K562 (cell line): ENCODE data around the gene CDC42SE2. TPM values are rescaled to one million over a fixed set of nuclear protein-coding genes. Genes with fewer than 3 reads are reported as not detected.

Experiments
- L3MBTL2 ChIP-seq: fragments of 450-650 bp; IDR thresholded peaks from 2 replicates; pipeline ENCODE4 v1.6.1; 2016; ENCODE audit warnings: mild to moderate bottlenecking, moderate library complexity
- NFE2 ChIP-seq: IDR thresholded peaks from 2 replicates; pipeline ENCODE4 v1.6.1; 2014; ENCODE audit warnings: antibody characterized with exemption, low read depth
- POLR2G ChIP-seq: fragments of 200-400 bp; formaldehyde crosslinking; IDR thresholded peaks from 2 replicates; pipeline ENCODE4 v1.6.1; 2017; ENCODE audit warnings: low read depth, mild to moderate bottlenecking, antibody characterized with exemption, low read length, moderate library complexity
- SRSF1 ChIP-seq: fragments of 200-400 bp; formaldehyde crosslinking; IDR thresholded peaks from 2 replicates; pipeline ENCODE4 v1.6.1; 2017; ENCODE audit warnings: mild to moderate bottlenecking, low read depth, low read length, moderate library complexity
- STAT5B ChIP-seq: fragments of 250-450 bp; sonication (Bioruptor Pico); IDR thresholded peaks from 2 replicates; pipeline ENCODE4 v1.8.0; 2021; ENCODE audit warnings: mild to moderate bottlenecking, inconsistent platforms
- ZNF12 ChIP-seq: sonication (generic); formaldehyde crosslinking; IDR thresholded peaks from 2 replicates; pipeline ENCODE4 v1.4.0; 2020; ENCODE audit warnings: mild to moderate bottlenecking, missing genetic modification reagents
- ZNF311 ChIP-seq: fragments of 250-450 bp; sonication (Bioruptor Pico); IDR thresholded peaks from 2 replicates; pipeline ENCODE4 v1.4.0; 2020; ENCODE audit warnings: mild to moderate bottlenecking, moderate library complexity
- polyA plus RNA-seq, 8 experiments: library from polyadenylated mRNA; depleted of rRNA in 4 of 8; stranded (reverse) in 5 of 8; unstranded in 3 of 8; fragments of >200 nt; fragmentation: Nextera tagmentation in 2 of 8; fragmentation: Illumina TruSeq in 1 of 8; extraction: Ambion mirVana in 2 of 8; extraction: Trizol in 1 of 8; gene quantifications; 2 replicates each; pipeline versions ENCODE4 v1.2.1 to v1.2.3, GENCODE V29; 2011 to 2014; ENCODE audit warnings: inconsistent platforms in 1 of 8, missing spikeins in 1 of 8
- total RNA-seq, 7 experiments: library from RNA; depleted of rRNA in 6 of 7; stranded (reverse); fragments of >200 nt in 6 of 7; fragmentation: Illumina TruSeq in 2 of 7; extraction: Trizol in 2 of 7; gene quantifications; 2 replicates each; pipeline versions ENCODE4 v1.2.1 to v1.2.3, GENCODE V29; 2011 to 2021; ENCODE audit warnings: low replicate concordance in 1 of 7
- TF ChIP-seq, protein P1 (sequence below): fragments of 250-450 bp; sonication (Bioruptor Pico); IDR thresholded peaks from 2 replicates; pipeline ENCODE4 v1.8.0; 2021; ENCODE audit warnings: moderate library complexity, mild to moderate bottlenecking, inconsistent platforms
- TF ChIP-seq, protein P2 (sequence below): fragments of 450-650 bp; IDR thresholded peaks from 2 replicates; pipeline ENCODE4 v1.6.1; 2016; ENCODE audit warnings: mild to moderate bottlenecking, moderate library complexity
- TF ChIP-seq, protein P3 (sequence below): sonication (generic); formaldehyde crosslinking; IDR thresholded peaks from 2 replicates; pipeline ENCODE4 v1.5.0; 2020; ENCODE audit warnings: missing genetic modification reagents
- TF ChIP-seq, protein P4 (sequence below): sonication (generic); formaldehyde crosslinking; IDR thresholded peaks from 2 replicates; pipeline ENCODE4 v1.8.0; 2022; ENCODE audit warnings: mild to moderate bottlenecking, missing genetic modification reagents

The CDC42SE2 gene
- total and polyA plus RNA-seq, 9 of the 15 experiments (the other 6 are each of a cell fraction or from before 2014, with no cell fraction given) = 24.8 to 44.3 (median 32.7) TPM

DNA sequence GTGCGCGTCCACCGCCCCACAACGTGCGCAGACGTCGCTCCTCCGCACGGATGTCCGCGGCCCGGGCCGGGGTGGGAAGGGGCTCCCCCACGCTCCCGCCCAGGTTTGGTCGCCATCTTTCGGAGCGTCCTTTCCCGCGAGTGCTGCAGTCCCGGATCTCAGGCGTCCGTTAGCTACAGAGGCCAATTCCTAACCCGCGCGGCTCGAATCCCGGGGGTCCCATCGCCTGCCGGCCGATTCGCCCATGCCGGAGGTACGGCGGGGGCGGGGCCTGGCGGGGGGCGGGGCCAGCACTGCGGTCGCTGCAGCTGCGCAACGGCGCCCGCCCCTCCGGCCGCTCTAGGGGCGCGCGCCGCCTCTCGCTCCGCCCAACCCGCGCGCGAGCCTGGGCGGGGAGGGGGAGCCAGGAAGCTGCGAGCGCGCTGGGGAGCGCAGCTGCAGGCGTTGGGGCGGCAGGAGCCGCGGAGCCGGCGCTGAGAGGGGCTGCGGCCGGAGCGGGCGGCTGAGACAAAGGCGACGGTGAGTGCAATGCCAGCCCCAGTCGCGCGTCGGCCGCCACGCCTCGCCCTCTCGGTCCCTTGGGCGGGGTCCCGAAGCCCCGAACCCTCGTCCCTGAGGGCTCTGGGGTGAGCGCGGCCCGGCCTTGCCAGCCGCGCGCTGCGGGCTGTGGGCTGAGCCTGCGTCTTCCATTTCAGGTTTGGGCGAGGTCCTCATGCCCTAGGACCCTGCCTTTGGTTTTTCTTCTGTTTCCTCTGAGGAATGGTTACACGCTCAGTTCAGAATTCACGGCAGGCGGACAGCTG, at the start of gene CDC42SE2 (continued):
- TF ChIP-seq ZNF311 (no peak), STAT5B (CRISPR knock-in tag) (no peak), L3MBTL2 (no peak; the same call in 1 of the 2 replicates), POLR2G (peak; percentile 96), NFE2 (no peak), SRSF1 (no peak), ZNF12 (CRISPR knock-in tag) (no peak)
- TF ChIP-seq, protein P1, sequence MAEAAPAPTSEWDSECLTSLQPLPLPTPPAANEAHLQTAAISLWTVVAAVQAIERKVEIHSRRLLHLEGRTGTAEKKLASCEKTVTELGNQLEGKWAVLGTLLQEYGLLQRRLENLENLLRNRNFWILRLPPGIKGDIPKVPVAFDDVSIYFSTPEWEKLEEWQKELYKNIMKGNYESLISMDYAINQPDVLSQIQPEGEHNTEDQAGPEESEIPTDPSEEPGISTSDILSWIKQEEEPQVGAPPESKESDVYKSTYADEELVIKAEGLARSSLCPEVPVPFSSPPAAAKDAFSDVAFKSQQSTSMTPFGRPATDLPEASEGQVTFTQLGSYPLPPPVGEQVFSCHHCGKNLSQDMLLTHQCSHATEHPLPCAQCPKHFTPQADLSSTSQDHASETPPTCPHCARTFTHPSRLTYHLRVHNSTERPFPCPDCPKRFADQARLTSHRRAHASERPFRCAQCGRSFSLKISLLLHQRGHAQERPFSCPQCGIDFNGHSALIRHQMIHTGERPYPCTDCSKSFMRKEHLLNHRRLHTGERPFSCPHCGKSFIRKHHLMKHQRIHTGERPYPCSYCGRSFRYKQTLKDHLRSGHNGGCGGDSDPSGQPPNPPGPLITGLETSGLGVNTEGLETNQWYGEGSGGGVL (CRISPR knock-in tag) = no peak
- TF ChIP-seq, protein P2, sequence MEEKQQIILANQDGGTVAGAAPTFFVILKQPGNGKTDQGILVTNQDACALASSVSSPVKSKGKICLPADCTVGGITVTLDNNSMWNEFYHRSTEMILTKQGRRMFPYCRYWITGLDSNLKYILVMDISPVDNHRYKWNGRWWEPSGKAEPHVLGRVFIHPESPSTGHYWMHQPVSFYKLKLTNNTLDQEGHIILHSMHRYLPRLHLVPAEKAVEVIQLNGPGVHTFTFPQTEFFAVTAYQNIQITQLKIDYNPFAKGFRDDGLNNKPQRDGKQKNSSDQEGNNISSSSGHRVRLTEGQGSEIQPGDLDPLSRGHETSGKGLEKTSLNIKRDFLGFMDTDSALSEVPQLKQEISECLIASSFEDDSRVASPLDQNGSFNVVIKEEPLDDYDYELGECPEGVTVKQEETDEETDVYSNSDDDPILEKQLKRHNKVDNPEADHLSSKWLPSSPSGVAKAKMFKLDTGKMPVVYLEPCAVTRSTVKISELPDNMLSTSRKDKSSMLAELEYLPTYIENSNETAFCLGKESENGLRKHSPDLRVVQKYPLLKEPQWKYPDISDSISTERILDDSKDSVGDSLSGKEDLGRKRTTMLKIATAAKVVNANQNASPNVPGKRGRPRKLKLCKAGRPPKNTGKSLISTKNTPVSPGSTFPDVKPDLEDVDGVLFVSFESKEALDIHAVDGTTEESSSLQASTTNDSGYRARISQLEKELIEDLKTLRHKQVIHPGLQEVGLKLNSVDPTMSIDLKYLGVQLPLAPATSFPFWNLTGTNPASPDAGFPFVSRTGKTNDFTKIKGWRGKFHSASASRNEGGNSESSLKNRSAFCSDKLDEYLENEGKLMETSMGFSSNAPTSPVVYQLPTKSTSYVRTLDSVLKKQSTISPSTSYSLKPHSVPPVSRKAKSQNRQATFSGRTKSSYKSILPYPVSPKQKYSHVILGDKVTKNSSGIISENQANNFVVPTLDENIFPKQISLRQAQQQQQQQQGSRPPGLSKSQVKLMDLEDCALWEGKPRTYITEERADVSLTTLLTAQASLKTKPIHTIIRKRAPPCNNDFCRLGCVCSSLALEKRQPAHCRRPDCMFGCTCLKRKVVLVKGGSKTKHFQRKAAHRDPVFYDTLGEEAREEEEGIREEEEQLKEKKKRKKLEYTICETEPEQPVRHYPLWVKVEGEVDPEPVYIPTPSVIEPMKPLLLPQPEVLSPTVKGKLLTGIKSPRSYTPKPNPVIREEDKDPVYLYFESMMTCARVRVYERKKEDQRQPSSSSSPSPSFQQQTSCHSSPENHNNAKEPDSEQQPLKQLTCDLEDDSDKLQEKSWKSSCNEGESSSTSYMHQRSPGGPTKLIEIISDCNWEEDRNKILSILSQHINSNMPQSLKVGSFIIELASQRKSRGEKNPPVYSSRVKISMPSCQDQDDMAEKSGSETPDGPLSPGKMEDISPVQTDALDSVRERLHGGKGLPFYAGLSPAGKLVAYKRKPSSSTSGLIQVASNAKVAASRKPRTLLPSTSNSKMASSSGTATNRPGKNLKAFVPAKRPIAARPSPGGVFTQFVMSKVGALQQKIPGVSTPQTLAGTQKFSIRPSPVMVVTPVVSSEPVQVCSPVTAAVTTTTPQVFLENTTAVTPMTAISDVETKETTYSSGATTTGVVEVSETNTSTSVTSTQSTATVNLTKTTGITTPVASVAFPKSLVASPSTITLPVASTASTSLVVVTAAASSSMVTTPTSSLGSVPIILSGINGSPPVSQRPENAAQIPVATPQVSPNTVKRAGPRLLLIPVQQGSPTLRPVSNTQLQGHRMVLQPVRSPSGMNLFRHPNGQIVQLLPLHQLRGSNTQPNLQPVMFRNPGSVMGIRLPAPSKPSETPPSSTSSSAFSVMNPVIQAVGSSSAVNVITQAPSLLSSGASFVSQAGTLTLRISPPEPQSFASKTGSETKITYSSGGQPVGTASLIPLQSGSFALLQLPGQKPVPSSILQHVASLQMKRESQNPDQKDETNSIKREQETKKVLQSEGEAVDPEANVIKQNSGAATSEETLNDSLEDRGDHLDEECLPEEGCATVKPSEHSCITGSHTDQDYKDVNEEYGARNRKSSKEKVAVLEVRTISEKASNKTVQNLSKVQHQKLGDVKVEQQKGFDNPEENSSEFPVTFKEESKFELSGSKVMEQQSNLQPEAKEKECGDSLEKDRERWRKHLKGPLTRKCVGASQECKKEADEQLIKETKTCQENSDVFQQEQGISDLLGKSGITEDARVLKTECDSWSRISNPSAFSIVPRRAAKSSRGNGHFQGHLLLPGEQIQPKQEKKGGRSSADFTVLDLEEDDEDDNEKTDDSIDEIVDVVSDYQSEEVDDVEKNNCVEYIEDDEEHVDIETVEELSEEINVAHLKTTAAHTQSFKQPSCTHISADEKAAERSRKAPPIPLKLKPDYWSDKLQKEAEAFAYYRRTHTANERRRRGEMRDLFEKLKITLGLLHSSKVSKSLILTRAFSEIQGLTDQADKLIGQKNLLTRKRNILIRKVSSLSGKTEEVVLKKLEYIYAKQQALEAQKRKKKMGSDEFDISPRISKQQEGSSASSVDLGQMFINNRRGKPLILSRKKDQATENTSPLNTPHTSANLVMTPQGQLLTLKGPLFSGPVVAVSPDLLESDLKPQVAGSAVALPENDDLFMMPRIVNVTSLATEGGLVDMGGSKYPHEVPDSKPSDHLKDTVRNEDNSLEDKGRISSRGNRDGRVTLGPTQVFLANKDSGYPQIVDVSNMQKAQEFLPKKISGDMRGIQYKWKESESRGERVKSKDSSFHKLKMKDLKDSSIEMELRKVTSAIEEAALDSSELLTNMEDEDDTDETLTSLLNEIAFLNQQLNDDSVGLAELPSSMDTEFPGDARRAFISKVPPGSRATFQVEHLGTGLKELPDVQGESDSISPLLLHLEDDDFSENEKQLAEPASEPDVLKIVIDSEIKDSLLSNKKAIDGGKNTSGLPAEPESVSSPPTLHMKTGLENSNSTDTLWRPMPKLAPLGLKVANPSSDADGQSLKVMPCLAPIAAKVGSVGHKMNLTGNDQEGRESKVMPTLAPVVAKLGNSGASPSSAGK = no peak
- TF ChIP-seq, protein P3, sequence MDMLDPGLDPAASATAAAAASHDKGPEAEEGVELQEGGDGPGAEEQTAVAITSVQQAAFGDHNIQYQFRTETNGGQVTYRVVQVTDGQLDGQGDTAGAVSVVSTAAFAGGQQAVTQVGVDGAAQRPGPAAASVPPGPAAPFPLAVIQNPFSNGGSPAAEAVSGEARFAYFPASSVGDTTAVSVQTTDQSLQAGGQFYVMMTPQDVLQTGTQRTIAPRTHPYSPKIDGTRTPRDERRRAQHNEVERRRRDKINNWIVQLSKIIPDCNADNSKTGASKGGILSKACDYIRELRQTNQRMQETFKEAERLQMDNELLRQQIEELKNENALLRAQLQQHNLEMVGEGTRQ (CRISPR knock-in tag) = no peak
- TF ChIP-seq, protein P4, sequence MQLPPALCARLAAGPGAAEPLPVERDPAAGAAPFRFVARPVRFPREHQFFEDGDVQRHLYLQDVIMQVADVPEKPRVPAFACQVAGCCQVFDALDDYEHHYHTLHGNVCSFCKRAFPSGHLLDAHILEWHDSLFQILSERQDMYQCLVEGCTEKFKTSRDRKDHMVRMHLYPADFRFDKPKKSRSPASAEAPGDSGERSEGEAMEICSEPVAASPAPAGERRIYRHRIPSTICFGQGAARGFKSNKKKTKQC (CRISPR knock-in tag) = peak; percentile 80
